Right atrium auricular region (tissue), 2 donors: Measurements from ENCODE around the gene NAMPT. TPM values are rescaled to one million over a fixed set of nuclear protein-coding genes. Genes with fewer than 3 reads are reported as not detected.
A peak's percentile ranks its signal among the peaks of the same experiment; 100 is the strongest.

Experiments
- DNase-seq: peaks from one replicate; pipeline ENCODE4 v3.0.0-alpha.2; 2019; ENCODE audit warnings: low spot score
- H3K27ac ChIP-seq, 2 donors: fragments of 200-600 bp; sonication (generic); 1 replicate in 1 of 2; 2 replicates in 1 of 2; pipeline ENCODE4 v1.5.1; 2016 to 2019
- H3K27me3 ChIP-seq, 2 donors: fragments of 200-600 bp; sonication (generic); one replicate each; pipeline versions ENCODE4 v1.5.1 to v1.6.0; 2017 to 2019
- H3K36me3 ChIP-seq: fragments of 200-600 bp; sonication (generic); one replicate; pipeline ENCODE4 v1.5.1; 2016
- H3K4me1 ChIP-seq, 2 donors: fragments of 200-600 bp; sonication (generic); one replicate each; pipeline versions ENCODE4 v1.5.1 to v1.6.0; 2017 to 2019
- H3K4me3 ChIP-seq, 2 donors: fragments of 200-600 bp; sonication (generic); 1 replicate in 1 of 2; 2 replicates in 1 of 2; pipeline ENCODE4 v1.5.1; 2017 to 2019; ENCODE audit warnings: mild to moderate bottlenecking in 1 of 2, moderate library complexity in 1 of 2
- H3K9me3 ChIP-seq, 2 donors: fragments of 200-600 bp; sonication (generic); one replicate each; pipeline ENCODE4 v1.5.1; 2019
- total RNA-seq, 2 donors: library from RNA; depleted of rRNA; stranded (reverse); fragments of >200 nt; gene quantifications; one replicate each; pipeline ENCODE4 v1.1.0, GENCODE V29; 2016
- TF ChIP-seq, protein P1 (sequence below), 2 donors: fragments of 200-600 bp; sonication (generic); IDR thresholded peaks; one replicate each; pipeline ENCODE4 v1.5.1; 2019; ENCODE audit warnings: antibody characterized with exemption in 2 of 2

Gene NAMPT
- total RNA-seq, 2 donors from 2014 or later = 143 to 194 TPM

DNA sequence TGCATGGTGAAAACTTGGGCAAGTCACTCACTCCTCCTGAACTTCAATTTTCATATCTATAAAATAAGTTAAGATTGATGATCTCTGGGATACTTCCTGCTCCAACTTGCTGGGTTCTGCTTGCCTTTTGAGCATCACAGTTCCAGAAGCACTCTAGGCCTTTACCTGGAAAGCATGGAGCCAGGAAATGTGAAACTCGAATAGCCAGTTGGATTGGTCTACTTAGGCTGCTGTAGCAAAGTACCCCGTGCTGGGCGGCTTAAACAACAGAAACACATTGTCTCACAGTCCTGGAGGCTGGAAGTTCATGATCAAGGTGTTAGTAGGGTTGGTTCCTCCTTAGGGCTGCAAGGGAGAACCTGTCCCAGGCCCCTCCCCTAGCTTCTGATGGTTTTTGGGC lies 64.5 kb downstream of the NAMPT start:
- no peaks in the 10 kb centered on the region for H3K9me3 ChIP-seq
- H3K36me3 ChIP-seq = no peaks in the 10 kb centered on the region
- H3K4me3 ChIP-seq = no peak overlapping the region
- peaks cover 0 to 51% of the 10 kb centered on the region in 2 donors for H3K4me1 ChIP-seq
- H3K27ac ChIP-seq = no peak overlapping the region
- DNase-seq = no peak
- TF ChIP-seq, protein P1, sequence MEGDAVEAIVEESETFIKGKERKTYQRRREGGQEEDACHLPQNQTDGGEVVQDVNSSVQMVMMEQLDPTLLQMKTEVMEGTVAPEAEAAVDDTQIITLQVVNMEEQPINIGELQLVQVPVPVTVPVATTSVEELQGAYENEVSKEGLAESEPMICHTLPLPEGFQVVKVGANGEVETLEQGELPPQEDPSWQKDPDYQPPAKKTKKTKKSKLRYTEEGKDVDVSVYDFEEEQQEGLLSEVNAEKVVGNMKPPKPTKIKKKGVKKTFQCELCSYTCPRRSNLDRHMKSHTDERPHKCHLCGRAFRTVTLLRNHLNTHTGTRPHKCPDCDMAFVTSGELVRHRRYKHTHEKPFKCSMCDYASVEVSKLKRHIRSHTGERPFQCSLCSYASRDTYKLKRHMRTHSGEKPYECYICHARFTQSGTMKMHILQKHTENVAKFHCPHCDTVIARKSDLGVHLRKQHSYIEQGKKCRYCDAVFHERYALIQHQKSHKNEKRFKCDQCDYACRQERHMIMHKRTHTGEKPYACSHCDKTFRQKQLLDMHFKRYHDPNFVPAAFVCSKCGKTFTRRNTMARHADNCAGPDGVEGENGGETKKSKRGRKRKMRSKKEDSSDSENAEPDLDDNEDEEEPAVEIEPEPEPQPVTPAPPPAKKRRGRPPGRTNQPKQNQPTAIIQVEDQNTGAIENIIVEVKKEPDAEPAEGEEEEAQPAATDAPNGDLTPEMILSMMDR (IDR thresholded peaks at IDR 0.05) = no peak
- H3K27me3 ChIP-seq = no peaks in the 10 kb centered on the region

DNA sequence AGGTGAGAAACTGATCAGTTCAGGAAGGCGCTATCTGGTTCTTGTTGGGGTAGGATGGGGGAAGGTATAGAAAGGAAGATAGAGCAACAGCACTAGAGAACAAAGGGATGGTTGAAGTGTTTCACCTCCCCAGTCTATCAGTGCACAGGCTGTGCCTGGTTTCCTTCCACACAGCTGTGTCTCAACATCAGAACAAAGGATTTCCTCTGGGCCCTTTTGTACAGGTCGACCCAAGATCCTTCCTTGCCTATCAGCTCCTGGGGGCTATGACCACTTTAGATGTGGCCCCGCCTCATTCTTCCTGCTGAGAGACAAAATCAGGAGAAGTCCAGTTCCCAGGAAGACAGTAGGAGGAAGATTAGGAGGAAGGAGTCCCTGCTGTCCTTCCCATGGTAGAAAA lies 65.6 kb downstream of the NAMPT start:
- TF ChIP-seq, protein P1 (IDR thresholded peaks at IDR 0.05) = no peak
- Histone ChIP-seq H3K4me1 (peaks cover 0 to 51% of the 10 kb centered on the region in 2 donors), H3K36me3 (no peaks in the 10 kb centered on the region), H3K27me3 (no peaks in the 10 kb centered on the region), H3K4me3 (no peak overlapping the region), H3K27ac (peak overlapping the region; percentile 83 to 94), H3K9me3 (no peaks in the 10 kb centered on the region)
- DNase-seq = no peak

DNA sequence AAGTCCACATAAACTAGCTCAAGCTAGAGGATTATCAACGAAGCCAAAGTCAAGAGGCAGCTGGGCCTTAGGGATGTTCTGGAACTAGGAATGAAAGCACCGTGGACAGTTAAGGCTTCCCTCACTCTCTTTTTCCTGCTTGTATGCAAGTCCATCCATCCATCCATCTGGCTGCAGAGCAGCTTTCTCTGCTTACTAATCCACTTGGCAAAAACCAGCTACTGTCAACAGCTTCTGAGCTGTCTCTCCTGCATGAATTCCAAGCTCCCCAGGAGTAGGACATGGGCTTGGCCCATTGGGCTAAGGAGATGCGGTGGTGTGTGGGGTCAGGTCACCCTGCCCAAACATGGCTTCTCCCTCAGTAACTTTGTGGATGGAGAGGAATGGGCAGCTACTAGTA lies 66.2 kb downstream of the NAMPT start:
- DNase-seq = no peak
- Histone ChIP-seq H3K9me3 (no peaks in the 10 kb centered on the region), H3K4me1 (peaks cover 0 to 51% of the 10 kb centered on the region in 2 donors), H3K4me3 (no peak overlapping the region), H3K27me3 (no peaks in the 10 kb centered on the region), H3K27ac (peak overlapping the region; percentile 83 to 94), H3K36me3 (no peaks in the 10 kb centered on the region)
- TF ChIP-seq, protein P1 (IDR thresholded peaks at IDR 0.05) = no peak

DNA sequence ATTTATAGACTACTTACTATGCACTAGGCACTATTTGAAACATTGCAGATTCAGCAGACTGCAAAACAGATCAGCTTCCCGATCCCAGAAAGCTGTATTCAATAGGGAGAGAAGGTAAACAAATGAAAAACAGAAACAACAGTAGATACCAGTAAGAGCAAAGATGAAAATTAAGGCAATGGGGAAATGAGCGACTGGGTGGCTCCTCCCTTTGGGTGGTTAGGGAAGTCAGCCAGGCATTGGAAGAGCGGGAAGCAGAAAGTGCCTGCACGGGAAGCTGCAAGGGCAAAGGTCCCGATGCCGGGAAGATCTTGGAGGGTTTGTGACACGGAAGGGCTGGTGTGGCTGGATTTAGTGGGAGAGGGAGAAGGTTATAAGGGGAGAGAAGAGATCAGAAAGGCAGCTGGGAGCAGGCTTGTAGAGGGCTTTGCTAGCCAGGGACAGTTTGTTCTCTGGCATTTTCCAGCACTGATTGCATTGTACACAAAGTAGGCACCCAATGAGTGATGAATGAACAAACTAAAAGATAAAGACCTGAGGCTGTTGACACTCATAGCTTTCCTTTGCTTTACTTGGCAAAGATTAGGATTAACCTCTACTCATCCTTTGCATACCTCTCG lies 67.8 kb downstream of the NAMPT start:
- H3K27me3 ChIP-seq = no peaks in the 10 kb centered on the region
- H3K4me1 ChIP-seq = peaks cover 0 to 46% of the 10 kb centered on the region in 2 donors
- peak overlapping the region; percentile 83 to 94 for H3K27ac ChIP-seq
- no peaks in the 10 kb centered on the region for H3K9me3 ChIP-seq
- TF ChIP-seq, protein P1 (IDR thresholded peaks at IDR 0.05) = no peak
- no peaks in the 10 kb centered on the region for H3K36me3 ChIP-seq
- peak overlapping the region in 1 of 2 donors; percentile 8 for H3K4me3 ChIP-seq
- DNase-seq = peak; percentile 87

DNA sequence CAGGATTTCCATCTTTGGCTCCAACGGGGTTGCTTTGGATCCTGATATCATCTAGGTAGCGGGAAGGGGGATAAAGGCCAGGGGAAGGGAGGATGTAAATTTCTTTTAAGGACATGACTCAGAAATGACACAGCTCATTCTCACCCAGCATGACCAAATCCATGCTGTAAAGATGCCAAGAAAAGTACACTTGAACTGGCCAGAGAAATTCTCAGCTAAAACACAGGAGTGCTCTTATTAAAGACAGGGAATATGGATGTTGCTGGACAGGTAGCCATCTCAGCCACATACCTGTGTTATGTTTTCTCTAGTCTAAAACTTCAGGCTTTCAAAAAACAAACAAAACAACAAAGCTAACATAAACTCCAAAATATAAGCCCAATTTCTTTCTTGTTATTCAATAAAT lies 68.3 kb downstream of the NAMPT start:
- H3K4me3 ChIP-seq = peak overlapping the region in 1 of 2 donors; percentile 8
- no peaks in the 10 kb centered on the region for H3K9me3 ChIP-seq
- H3K27ac ChIP-seq = peak overlapping the region; percentile 83 to 94
- peak; percentile 83 for DNase-seq
- H3K27me3 ChIP-seq = no peaks in the 10 kb centered on the region
- TF ChIP-seq, protein P1 (IDR thresholded peaks at IDR 0.05) = no peak
- no peaks in the 10 kb centered on the region for H3K36me3 ChIP-seq
- peaks cover 0 to 46% of the 10 kb centered on the region in 2 donors for H3K4me1 ChIP-seq
